PC-3 (cell line): Measurements from ENCODE around the gene SALL4.

Experiments used
- CTCF ChIP-seq: fragments of 300-600 bp; sonication (generic); conservative IDR thresholded peaks from 2 replicates; pipeline ENCODE4 v1.5.1; 2017; ENCODE audit warnings: antibody characterized with exemption, low read depth, mild to moderate bottlenecking, low read length
- EZH2 ChIP-seq: fragments of 300-600 bp; sonication (generic); IDR thresholded peaks from one replicate; pipeline ENCODE4 v1.6.1; 2017; ENCODE audit warnings: antibody characterized with exemption, mild to moderate bottlenecking, low read length; ENCODE audit not compliant: unreplicated experiment

- TF ChIP-seq CTCF (no peak), EZH2 (no peak)
Observed at GRCh38 chr20:51739722-51740249, 62.5 kb downstream of the SALL4 start.
